ENCODE measurements around the gene SH3PXD2A. TPM values are rescaled to one million over a fixed set of nuclear protein-coding genes. Genes with fewer than 3 reads are reported as not detected.

Gene SH3PXD2A
- total RNA-seq, 4 donors from 2014 or later = 6.2 to 16.8 (median 11.4) TPM

DNA sequence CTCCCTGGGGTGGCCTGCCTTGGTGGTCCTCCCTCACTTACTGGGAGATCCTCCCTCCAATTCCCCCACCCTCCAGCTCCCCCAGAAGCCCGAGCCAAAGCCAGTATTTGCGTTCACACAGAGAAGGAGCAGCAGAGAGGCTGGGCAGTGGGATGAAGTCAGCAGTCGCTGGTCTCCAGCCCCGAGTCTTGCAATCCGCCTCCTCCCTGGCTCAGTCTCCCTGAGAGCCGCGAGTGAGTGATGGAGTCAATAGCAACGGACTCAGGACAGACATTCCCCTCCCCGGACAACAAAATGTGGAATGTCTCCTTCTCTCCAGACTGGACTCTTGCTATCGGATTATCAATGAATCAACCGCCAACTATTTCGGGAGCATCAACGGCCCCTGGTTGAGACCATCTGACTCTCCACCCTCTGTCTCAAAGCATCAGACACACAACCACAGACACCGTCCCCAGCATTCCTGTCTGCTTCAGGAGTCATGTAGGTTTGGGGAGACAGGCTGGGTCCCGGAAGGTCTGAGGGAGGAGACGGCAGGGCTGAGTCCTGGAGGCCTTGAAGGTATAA, 178.4 kb downstream of the SH3PXD2A start:
- Histone ChIP-seq H3K4me3 (no peak overlapping the region), H3K36me3 (no peaks in the 10 kb centered on the region), H3K27me3 (no peaks in the 10 kb centered on the region), H3K4me1 (peaks cover 16 to 18% of the 10 kb centered on the region in 2 donors), H3K9me3 (no peaks in the 10 kb centered on the region), H3K27ac (peak overlapping the region; percentile 58 to 71 (median 67))
- ATAC-seq (no peak), DNase-seq (no peak)
- no peak for TF ChIP-seq POLR2A (IDR thresholded peaks at IDR 0.05)
- TF ChIP-seq, protein P1, sequence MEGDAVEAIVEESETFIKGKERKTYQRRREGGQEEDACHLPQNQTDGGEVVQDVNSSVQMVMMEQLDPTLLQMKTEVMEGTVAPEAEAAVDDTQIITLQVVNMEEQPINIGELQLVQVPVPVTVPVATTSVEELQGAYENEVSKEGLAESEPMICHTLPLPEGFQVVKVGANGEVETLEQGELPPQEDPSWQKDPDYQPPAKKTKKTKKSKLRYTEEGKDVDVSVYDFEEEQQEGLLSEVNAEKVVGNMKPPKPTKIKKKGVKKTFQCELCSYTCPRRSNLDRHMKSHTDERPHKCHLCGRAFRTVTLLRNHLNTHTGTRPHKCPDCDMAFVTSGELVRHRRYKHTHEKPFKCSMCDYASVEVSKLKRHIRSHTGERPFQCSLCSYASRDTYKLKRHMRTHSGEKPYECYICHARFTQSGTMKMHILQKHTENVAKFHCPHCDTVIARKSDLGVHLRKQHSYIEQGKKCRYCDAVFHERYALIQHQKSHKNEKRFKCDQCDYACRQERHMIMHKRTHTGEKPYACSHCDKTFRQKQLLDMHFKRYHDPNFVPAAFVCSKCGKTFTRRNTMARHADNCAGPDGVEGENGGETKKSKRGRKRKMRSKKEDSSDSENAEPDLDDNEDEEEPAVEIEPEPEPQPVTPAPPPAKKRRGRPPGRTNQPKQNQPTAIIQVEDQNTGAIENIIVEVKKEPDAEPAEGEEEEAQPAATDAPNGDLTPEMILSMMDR (IDR thresholded peaks at IDR 0.05 in 4 of 5, conservative IDR thresholded peaks at IDR 0.05 in 1 of 5) = no peak
- intact Hi-C loops (cut with DNase I; ENCODE audit: low total_unique reads) = no loop called here
- in situ Hi-C loops (cut with MboI; ENCODE audit: low sequenced_read_pairs in 4 of 4) = loop anchor here in 3 of 4 donors (25.0 kb wide), 1 partner anchor 265 kb away; no protein-coding TSS in a partner anchor

DNA sequence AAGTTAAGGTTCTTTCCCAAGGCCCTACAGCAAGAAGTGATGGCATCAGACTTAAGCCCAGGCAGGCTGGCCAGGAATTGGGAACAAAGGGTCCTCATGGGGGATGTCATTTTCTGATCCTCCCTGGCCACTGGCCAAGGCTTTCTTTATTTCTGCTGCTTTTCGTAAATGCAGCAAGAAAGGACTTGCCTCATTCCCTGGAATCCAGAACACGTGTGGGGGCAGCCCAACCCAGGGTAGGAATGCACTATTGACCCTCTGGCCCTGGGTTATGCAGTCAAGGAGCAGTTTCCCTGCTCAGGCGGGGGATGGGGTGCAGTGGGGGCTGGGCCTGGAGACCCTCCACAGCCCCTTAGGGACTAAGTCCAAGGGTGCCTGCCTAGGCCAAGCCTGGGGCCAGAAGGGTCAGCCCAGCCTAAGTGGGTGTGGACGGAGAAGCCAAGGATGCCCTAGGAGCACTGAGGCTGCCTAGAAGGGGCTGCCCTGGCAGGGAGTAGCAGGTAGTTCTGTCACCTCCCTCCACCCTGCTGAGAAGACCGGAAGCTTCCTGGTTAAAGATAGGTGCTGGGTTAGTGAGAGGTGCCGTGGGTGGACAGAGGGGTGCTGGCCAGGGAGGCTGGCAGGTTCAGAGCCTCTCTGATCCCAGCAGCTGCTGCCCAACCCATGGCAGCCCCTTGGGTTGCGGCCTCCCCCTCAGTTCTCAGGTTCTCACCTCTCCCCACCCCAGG, 179.2 kb downstream of the SH3PXD2A start:
- H3K4me1 ChIP-seq = peaks cover 16 to 21% of the 10 kb centered on the region in 2 donors
- H3K27me3 ChIP-seq = no peaks in the 10 kb centered on the region
- in situ Hi-C loops (cut with MboI; ENCODE audit: low sequenced_read_pairs in 4 of 4) (loop anchor here in 3 of 4 donors (25.0 kb wide), 1 partner anchor 264 kb away; no protein-coding TSS in a partner anchor), intact Hi-C loops (cut with DNase I; ENCODE audit: low total_unique reads) (no loop called here)
- DNase-seq (peak; percentile 53 to 71), ATAC-seq (peak; percentile 19 to 20)
- no peak overlapping the region for H3K4me3 ChIP-seq
- TF ChIP-seq, protein P1 (IDR thresholded peaks at IDR 0.05 in 4 of 5, conservative IDR thresholded peaks at IDR 0.05 in 1 of 5) = no peak
- no peak for TF ChIP-seq POLR2A (IDR thresholded peaks at IDR 0.05)
- peak overlapping the region; percentile 37 to 68 (median 62) for H3K27ac ChIP-seq
- H3K9me3 ChIP-seq = no peaks in the 10 kb centered on the region
- H3K36me3 ChIP-seq = no peaks in the 10 kb centered on the region

DNA sequence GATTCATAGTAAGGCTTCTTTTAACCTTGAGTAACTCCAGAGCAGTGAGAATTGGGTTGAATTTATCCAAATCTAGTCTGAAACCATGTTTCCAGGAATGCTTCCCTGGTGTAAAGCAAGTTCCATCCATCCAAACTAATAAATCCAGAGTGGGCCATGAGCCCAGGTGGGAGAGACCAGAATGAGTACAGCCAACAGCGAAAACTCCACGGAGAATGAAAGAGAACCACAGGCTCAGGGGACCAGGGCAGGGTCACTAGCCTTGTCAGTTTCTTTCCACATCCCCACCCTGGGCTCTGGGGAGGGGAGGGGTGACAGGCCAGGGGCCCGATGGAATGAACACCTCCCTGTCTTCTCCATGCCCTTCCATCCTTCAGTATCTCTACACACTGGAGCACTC, 181.8 kb downstream of the SH3PXD2A start:
- Histone ChIP-seq H3K27me3 (no peaks in the 10 kb centered on the region), H3K9me3 (no peaks in the 10 kb centered on the region), H3K4me3 (no peak overlapping the region), H3K4me1 (peaks cover 16 to 23% of the 10 kb centered on the region in 2 donors), H3K27ac (no peak overlapping the region), H3K36me3 (no peaks in the 10 kb centered on the region)
- intact Hi-C loops (cut with DNase I; ENCODE audit: low total_unique reads) = no loop called here
- ATAC-seq (no peak), DNase-seq (no peak)
- TF ChIP-seq, protein P1 (IDR thresholded peaks at IDR 0.05 in 4 of 5, conservative IDR thresholded peaks at IDR 0.05 in 1 of 5) = no peak
- no peak for TF ChIP-seq POLR2A (IDR thresholded peaks at IDR 0.05)
- in situ Hi-C loops (cut with MboI; ENCODE audit: low sequenced_read_pairs in 4 of 4) = no loop called here

DNA sequence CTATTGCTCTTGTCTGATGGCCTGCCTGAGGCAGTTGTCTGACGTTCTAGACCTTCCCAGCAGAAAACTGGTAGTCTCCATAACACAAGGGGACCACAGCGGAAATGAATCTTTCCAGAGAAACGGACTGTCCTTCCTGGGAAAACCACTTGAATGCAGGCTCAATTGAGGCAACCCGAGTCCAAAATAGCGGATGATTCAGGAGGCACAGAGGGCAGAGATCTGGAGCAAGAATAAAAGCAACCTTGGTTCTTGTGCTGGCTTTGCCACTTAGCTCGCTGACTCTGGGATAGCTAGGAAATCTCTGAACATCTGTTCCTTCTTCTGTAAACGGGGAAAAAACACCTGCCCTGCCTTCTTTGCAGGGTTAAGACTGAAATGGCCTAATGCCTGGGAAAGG, 183.0 kb downstream of the SH3PXD2A start:
- ATAC-seq (peak; percentile 85 to 90), DNase-seq (peak; percentile 48 to 61)
- Histone ChIP-seq H3K36me3 (no peaks in the 10 kb centered on the region), H3K4me3 (no peak overlapping the region), H3K9me3 (no peaks in the 10 kb centered on the region), H3K27ac (peak overlapping the region; percentile 21 to 70 (median 64)), H3K27me3 (no peaks in the 10 kb centered on the region), H3K4me1 (peaks cover 14 to 35% of the 10 kb centered on the region in 2 donors)
- in situ Hi-C loops (cut with MboI; ENCODE audit: low sequenced_read_pairs in 4 of 4) = no loop called here
- TF ChIP-seq, protein P1 (IDR thresholded peaks at IDR 0.05 in 4 of 5, conservative IDR thresholded peaks at IDR 0.05 in 1 of 5) = no peak
- TF ChIP-seq POLR2A (IDR thresholded peaks at IDR 0.05) = no peak
- intact Hi-C loops (cut with DNase I; ENCODE audit: low total_unique reads) = no loop called here

Measured in gastrocnemius medialis (tissue), 4 donors.